PC-3 (cell line): ENCODE results near the gene BIVM. TPM values are rescaled to one million over a fixed set of nuclear protein-coding genes. Genes with fewer than 3 reads are reported as not detected.

Experiments used
- ATAC-seq: fragments of 200-7000 bp; cut with Tn5 transposase; 2 replicates; pipeline ENCODE4 v1.9.1; 2020; ENCODE audit warnings: mild to moderate bottlenecking, moderate library complexity
- BruUV-seq: library from RNA; stranded (reverse); fragments of 400-500 nt; replicated peaks from 2 replicates; lab custom pipeline; 2021; lab: Mats Ljungman, UMichigan
- CTCF ChIA-PET: fragments of 300-600 bp; sonication (Branson Sonifier 250); formaldehyde crosslinking; loops from one replicate; lab custom pipeline; 2022; ENCODE audit warnings: antibody characterized with exemption; lab: Charles Lee
- POLR2A ChIA-PET: fragments of 300-600 bp; sonication (Branson Sonifier 250); formaldehyde crosslinking; loops from one replicate; lab custom pipeline; 2022; ENCODE audit warnings: antibody characterized with exemption; ENCODE audit not compliant: unreplicated experiment; lab: Charles Lee
- DNase-seq: peaks from one replicate; pipeline ENCODE4 v3.0.0-alpha.2; 2015
- H2AFZ ChIP-seq: fragments of 300-600 bp; sonication (generic); 2 replicates; pipeline ENCODE4 v1.6.0; 2016; ENCODE audit warnings: antibody characterized with exemption, low read length
- H3F3A ChIP-seq: fragments of 300-600 bp; sonication (generic); one replicate; pipeline ENCODE4 v1.6.0; 2017; ENCODE audit warnings: antibody characterized with exemption, low read length, control low read depth, mild to moderate bottlenecking; ENCODE audit not compliant: unreplicated experiment
- H3K27ac ChIP-seq: fragments of 300-600 bp; sonication (generic); 2 replicates; pipeline ENCODE4 v1.5.1; 2016; ENCODE audit warnings: mild to moderate bottlenecking, low read length
- H3K27me3 ChIP-seq: fragments of 300-600 bp; sonication (generic); 2 replicates; pipeline ENCODE4 v1.6.1; 2016; ENCODE audit warnings: low read length, mixed read lengths
- H3K36me3 ChIP-seq: fragments of 300-600 bp; sonication (generic); 2 replicates; pipeline ENCODE4 v1.6.1; 2016; ENCODE audit warnings: low read depth, mixed run types, low read length, mixed read lengths
- H3K4me1 ChIP-seq: fragments of 300-600 bp; sonication (generic); 2 replicates; pipeline ENCODE4 v1.5.1; 2016; ENCODE audit warnings: low read length; ENCODE audit not compliant: insufficient read depth
- H3K4me2 ChIP-seq: fragments of 300-600 bp; sonication (generic); 2 replicates; pipeline ENCODE4 v1.6.0; 2016; ENCODE audit warnings: low read length
- H3K4me3 ChIP-seq: fragments of 300-600 bp; sonication (generic); 2 replicates; pipeline ENCODE4 v1.5.1; 2016; ENCODE audit warnings: mild to moderate bottlenecking, low read length, mixed read lengths
- H3K79me2 ChIP-seq: fragments of 300-600 bp; sonication (generic); 2 replicates; pipeline ENCODE4 v1.6.1; 2017; ENCODE audit warnings: low read length, mixed read lengths
- H3K9ac ChIP-seq: fragments of 300-600 bp; sonication (generic); 2 replicates; pipeline ENCODE4 v1.6.0; 2016; ENCODE audit warnings: mild to moderate bottlenecking, low read length
- H3K9me2 ChIP-seq: fragments of 300-600 bp; sonication (generic); replicated peaks from 2 replicates; pipeline ENCODE4 v1.6.1; 2016; ENCODE audit warnings: mixed run types, low read length, mixed read lengths
- H3K9me3 ChIP-seq: fragments of 300-600 bp; sonication (generic); 2 replicates; pipeline ENCODE4 v1.6.1; 2016; ENCODE audit warnings: low read length, mixed read lengths
- H4K20me1 ChIP-seq: fragments of 300-600 bp; sonication (generic); 2 replicates; pipeline ENCODE4 v1.6.1; 2016; ENCODE audit warnings: low read length, mixed read lengths
- CTCF ChIP-seq: fragments of 300-600 bp; sonication (generic); conservative IDR thresholded peaks from 2 replicates; pipeline ENCODE4 v1.5.1; 2017; ENCODE audit warnings: antibody characterized with exemption, low read depth, mild to moderate bottlenecking, low read length
- EZH2 ChIP-seq: fragments of 300-600 bp; sonication (generic); IDR thresholded peaks from one replicate; pipeline ENCODE4 v1.6.1; 2017; ENCODE audit warnings: antibody characterized with exemption, mild to moderate bottlenecking, low read length; ENCODE audit not compliant: unreplicated experiment
- EZH2phosphoT487 ChIP-seq: fragments of 300-600 bp; sonication (generic); IDR thresholded peaks from 2 replicates; pipeline ENCODE4 v1.6.1; 2018; ENCODE audit warnings: mild to moderate bottlenecking, antibody characterized with exemption, low read length, borderline replicate concordance
- intact Hi-C: fragments of 100-400 bp; cut with micrococcal nuclease; formaldehyde crosslinking; loops from 2 replicates; pipeline ENCODE4 v1.9.0; 2023
- total RNA-seq: library from RNA; depleted of rRNA; stranded (reverse); fragments of >200 nt; gene quantifications from 2 replicates; pipeline ENCODE4 v1.2.3, GENCODE V29; 2014

Gene BIVM
- total RNA-seq, 1 experiment from 2014 or later = 6.7 TPM

- no peak for DNase-seq
- Histone ChIP-seq H3K9me3 (no peaks in the 10 kb centered on the region), H3F3A (no peaks in the 10 kb centered on the region), H3K4me1 (no peaks in the 10 kb centered on the region), H3K79me2 (0 out of 2 replicates have a peak, but pooled peaks cover 4% of the 10 kb centered on the region), H2AFZ (no peak overlapping the region), H4K20me1 (no peaks in the 10 kb centered on the region), H3K4me2 (no peak overlapping the region), H3K27me3 (no peaks in the 10 kb centered on the region), H3K36me3 (no peaks in the 10 kb centered on the region), H3K9ac (no peak overlapping the region), H3K9me2 (no peaks in the 10 kb centered on the region), H3K4me3 (no peak overlapping the region), H3K27ac (no peak overlapping the region)
- ChIA-PET POLR2A (no interaction called here), CTCF (no interaction called here)
- ATAC-seq = no peak
- BruUV-seq = no TSS peak
- intact Hi-C loops = no loop called here
- TF ChIP-seq EZH2 = no peak
- TF ChIP-seq CTCF = no peak
- TF ChIP-seq EZH2phosphoT487 = no peak
Measured at GRCh38 chr13:102815788-102816187, 16.9 kb downstream of the BIVM start.

- Histone ChIP-seq H3K27me3 (no peaks in the 10 kb centered on the region), H3K27ac (no peak overlapping the region; the same call in 1 of the 2 replicates), H3K4me2 (no peak overlapping the region), H3K9me2 (no peaks in the 10 kb centered on the region), H3K9ac (no peak overlapping the region), H3K79me2 (0 out of 2 replicates have a peak, but pooled peaks cover 4% of the 10 kb centered on the region), H3K4me3 (no peak overlapping the region), H3K4me1 (no peaks in the 10 kb centered on the region), H4K20me1 (no peaks in the 10 kb centered on the region), H3F3A (no peaks in the 10 kb centered on the region), H3K9me3 (no peaks in the 10 kb centered on the region), H3K36me3 (no peaks in the 10 kb centered on the region), H2AFZ (no peak overlapping the region)
- no peak for ATAC-seq
- no peak for TF ChIP-seq EZH2
- TF ChIP-seq EZH2phosphoT487 = no peak
- no peak for TF ChIP-seq CTCF
- CTCF ChIA-PET = no interaction called here
- intact Hi-C loops = no loop called here
- POLR2A ChIA-PET = no interaction called here
- BruUV-seq = no TSS peak
- DNase-seq = no peak
Measured at GRCh38 chr13:102816708-102817107, 17.8 kb downstream of the BIVM start.

- no peak for DNase-seq
- intact Hi-C loops = no loop called here
- no TSS peak for BruUV-seq
- Histone ChIP-seq H3K36me3 (no peaks in the 10 kb centered on the region), H3K4me1 (no peaks in the 10 kb centered on the region), H3K27me3 (no peaks in the 10 kb centered on the region), H3K4me3 (no peak overlapping the region), H4K20me1 (no peaks in the 10 kb centered on the region), H3K9ac (no peak overlapping the region), H3K9me3 (no peaks in the 10 kb centered on the region), H2AFZ (no peak overlapping the region), H3K9me2 (no peaks in the 10 kb centered on the region), H3F3A (no peaks in the 10 kb centered on the region), H3K27ac (no peak overlapping the region; the same call in 1 of the 2 replicates), H3K79me2 (0 out of 2 replicates have a peak, but pooled peaks cover 4% of the 10 kb centered on the region), H3K4me2 (no peak overlapping the region)
- TF ChIP-seq EZH2phosphoT487 = no peak
- TF ChIP-seq EZH2 = no peak
- TF ChIP-seq CTCF = no peak
- ChIA-PET CTCF (no interaction called here), POLR2A (no interaction called here)
- no peak for ATAC-seq
Measured at GRCh38 chr13:102817241-102817640, 18.3 kb downstream of the BIVM start.
